HUES6 (cell line): ENCODE data around the gene GADD45A.
A peak's percentile ranks its signal among the peaks of the same experiment; 100 is the strongest.

ENCODE experiments used
- H3K27ac ChIP-seq: 2 replicates; pipeline ENCODE4 v1.7.0; 2013; ENCODE audit warnings: low read depth, mild to moderate bottlenecking, low read length, inconsistent platforms
- H3K27me3 ChIP-seq: 2 replicates; pipeline ENCODE4 v1.6.1; 2013; ENCODE audit warnings: low read length; ENCODE audit not compliant: control insufficient read depth, insufficient read depth
- H3K36me3 ChIP-seq: 2 replicates; pipeline ENCODE4 v1.6.1; 2013; ENCODE audit warnings: low read length; ENCODE audit not compliant: control insufficient read depth, insufficient read depth
- H3K4me1 ChIP-seq: 2 replicates; pipeline ENCODE4 v1.6.1; 2013; ENCODE audit warnings: low read length; ENCODE audit not compliant: control insufficient read depth, insufficient read depth
- H3K4me3 ChIP-seq: 2 replicates; pipeline ENCODE4 v1.5.1; 2013; ENCODE audit warnings: low read depth, low read length
- H3K9ac ChIP-seq: one replicate; pipeline ENCODE4 v1.6.1; 2013; ENCODE audit warnings: mild to moderate bottlenecking, low read length
- H3K9me3 ChIP-seq: 2 replicates; pipeline ENCODE4 v1.6.1; 2013; ENCODE audit warnings: low read depth, low read length; ENCODE audit not compliant: control insufficient read depth, insufficient read depth

GADD45A gene

DNA sequence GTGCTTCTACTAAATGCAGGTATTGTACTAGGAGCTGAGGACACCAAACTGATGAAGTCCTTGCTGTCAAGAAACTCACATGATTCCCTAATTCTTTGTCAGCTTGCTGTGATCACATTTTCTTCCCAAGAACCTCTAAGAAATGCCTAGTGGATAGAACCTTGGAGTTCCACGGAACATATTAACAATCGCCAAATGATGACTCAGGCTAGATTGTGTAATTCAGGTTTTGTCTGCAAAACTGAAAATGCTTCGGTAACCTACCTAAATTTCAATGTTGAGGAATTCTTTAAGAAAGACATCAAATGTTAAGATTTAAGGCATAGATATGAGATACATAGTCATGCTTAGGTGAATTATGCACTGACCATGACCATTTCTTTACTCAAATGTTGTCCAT, 1.7 kb upstream of the GADD45A start:
- Histone ChIP-seq H3K27me3 (no peaks in the 10 kb centered on the region), H3K9me3 (no peaks in the 10 kb centered on the region), H3K4me1 (peaks cover 21% of the 10 kb centered on the region), H3K27ac (no peak overlapping the region), H3K4me3 (no peak overlapping the region), H3K36me3 (peaks cover 22% of the 10 kb centered on the region), H3K9ac (no peak overlapping the region)

DNA sequence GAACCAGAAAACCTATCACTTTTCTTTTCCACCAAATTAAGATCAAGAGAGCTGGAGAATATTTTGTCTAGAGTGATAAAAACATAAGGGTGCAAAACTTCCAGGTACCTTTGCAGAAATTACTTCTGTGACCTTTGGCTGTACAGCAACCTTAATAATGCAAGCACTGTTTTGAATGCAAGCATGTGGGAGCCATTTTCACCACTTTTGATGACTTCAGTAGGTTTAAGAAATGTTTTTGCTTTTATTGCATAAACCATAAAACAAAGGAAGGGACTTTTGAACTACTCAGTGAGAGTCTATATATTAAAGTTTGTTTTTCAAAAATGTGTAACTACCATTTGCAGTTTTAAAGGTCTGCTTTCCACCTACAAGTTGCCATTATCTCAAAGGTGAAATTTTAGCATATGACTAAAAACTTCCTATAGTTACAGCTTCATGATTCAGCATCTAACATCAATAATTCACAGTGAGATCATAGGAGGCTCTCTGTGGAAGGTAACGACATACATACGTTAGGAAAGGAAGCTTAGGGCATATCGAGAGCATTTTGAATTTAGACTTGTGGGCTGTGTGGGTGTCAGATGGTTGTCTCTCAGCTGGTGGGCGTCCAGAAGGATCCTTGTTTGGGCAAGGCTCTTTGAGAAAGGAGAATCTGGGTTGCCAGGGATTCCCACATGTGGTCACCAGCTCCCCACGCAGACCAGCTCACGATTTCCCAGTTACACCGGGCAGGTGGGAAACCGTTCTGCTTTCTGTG, 1.1 kb upstream of the GADD45A start:
- Histone ChIP-seq H3K27ac (no peak overlapping the region), H3K9me3 (no peaks in the 10 kb centered on the region), H3K36me3 (peaks cover 27% of the 10 kb centered on the region), H3K4me1 (peaks cover 27% of the 10 kb centered on the region), H3K9ac (no peak overlapping the region), H3K27me3 (no peaks in the 10 kb centered on the region), H3K4me3 (peak overlapping the region; percentile 30; the same call in 1 of the 2 replicates)

DNA sequence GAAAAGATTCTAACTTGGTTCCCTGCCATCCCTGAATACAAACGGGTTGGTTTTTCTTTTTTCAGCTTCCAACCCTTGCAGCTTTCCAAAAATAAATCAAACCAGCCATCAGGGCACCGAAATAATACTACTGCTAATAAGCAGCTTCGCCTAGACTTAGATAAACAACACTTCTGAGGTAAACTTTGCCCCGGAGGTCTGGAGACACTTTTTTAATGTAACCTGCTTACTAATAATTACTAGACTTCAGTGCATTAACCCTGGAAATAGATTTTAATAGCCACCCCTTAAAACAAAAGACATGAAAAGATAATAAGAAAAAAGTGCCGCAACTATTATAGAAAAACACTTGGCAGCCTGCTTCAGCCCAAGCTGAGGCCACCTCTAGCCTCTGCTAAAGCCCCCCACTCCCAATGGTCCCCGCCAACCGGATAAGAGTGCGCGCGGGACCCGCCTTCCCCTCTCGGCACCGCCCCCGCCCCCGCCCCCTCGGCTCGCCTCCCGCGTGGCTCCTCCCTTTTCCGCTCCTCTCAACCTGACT, 405 bp upstream of the GADD45A start:
- H3K27ac ChIP-seq, result no peak overlapping the region
- H3K9ac ChIP-seq, result no peak overlapping the region
- peak overlapping the region; percentile 30 for H3K4me3 ChIP-seq
- peaks cover 27% of the 10 kb centered on the region for H3K4me1 ChIP-seq
- H3K9me3 ChIP-seq, result no peaks in the 10 kb centered on the region
- peaks cover 27% of the 10 kb centered on the region for H3K36me3 ChIP-seq
- H3K27me3 ChIP-seq, result no peaks in the 10 kb centered on the region

DNA sequence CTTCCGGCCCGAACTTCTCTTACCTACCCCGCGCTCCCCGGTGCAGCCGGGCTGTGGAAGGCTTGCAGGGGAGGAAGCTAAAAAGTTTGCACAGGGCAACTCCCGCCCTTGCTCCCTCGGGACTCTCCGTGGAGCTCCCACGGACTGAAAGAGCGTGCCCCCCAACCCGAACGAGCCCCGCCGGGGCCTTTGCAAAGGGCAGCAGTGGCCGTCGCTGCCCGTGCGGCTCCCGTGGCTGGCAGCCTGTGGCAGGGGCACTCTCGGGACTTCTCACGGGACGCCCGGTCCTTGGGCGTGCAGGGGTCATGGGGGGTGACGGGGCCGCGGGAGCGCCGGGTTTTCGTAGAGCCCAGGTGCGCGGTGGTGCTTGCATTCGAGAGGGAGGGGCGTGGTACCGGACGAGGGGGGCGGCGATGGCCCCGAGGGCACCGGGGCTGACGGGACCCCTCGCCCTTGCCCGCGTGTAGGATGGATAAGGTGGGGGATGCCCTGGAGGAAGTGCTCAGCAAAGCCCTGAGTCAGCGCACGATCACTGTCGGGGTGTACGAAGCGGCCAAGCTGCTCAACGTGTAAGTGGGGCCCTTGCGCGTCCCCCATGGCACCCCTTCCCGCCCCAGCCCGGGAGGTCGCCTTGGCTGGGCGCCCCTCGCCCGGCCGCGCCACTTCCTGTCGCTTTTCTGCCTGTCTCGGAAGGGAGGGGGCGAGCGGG, 711 bp downstream of the GADD45A start:
- Histone ChIP-seq H3K27ac (peak overlapping the region; percentile 93), H3K9me3 (no peaks in the 10 kb centered on the region), H3K36me3 (peaks cover 27% of the 10 kb centered on the region), H3K4me3 (peak overlapping the region; percentile 98), H3K4me1 (peaks cover 27% of the 10 kb centered on the region), H3K9ac (peak overlapping the region; percentile 94), H3K27me3 (no peaks in the 10 kb centered on the region)

DNA sequence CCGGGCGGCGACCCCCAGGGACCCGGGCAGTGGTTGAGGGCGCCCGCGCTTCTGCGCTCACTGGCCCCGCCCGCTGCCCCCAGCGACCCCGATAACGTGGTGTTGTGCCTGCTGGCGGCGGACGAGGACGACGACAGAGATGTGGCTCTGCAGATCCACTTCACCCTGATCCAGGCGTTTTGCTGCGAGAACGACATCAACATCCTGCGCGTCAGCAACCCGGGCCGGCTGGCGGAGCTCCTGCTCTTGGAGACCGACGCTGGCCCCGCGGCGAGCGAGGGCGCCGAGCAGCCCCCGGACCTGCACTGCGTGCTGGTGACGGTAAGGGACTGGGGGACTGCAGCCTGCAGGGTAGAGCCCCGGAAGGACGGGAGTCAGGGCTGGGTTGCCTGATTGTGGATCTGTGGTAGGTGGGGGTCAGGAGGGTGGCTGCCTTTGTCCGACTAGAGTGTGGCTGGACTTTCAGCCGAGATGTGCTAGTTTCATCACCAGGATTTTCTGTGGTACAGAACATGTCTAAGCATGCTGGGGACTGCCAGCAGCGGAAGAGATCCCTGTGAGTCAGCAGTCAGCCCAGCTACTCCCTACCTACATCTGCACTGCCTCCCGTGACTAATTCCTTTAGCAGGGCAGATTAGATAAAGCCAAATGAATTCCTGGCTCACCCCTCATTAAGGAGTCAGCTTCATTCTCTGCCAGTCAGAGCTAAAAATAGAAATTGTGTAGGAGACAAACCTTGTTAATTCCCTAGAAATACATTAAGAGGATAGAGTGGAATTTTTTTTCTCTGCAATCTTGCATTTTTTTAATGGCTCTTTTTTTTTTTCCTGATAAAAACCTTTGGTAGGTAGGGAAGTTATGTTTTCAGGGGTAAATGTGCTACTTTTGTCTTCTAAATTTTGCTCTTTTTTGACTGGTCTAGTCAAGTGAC, 1.5 kb downstream of the GADD45A start:
- Histone ChIP-seq H3K9me3 (no peaks in the 10 kb centered on the region), H3K27ac (peak overlapping the region; percentile 93), H3K9ac (peak overlapping the region; percentile 94), H3K27me3 (no peaks in the 10 kb centered on the region), H3K4me3 (peak overlapping the region; percentile 98), H3K36me3 (peaks cover 27% of the 10 kb centered on the region), H3K4me1 (peaks cover 27% of the 10 kb centered on the region)

DNA sequence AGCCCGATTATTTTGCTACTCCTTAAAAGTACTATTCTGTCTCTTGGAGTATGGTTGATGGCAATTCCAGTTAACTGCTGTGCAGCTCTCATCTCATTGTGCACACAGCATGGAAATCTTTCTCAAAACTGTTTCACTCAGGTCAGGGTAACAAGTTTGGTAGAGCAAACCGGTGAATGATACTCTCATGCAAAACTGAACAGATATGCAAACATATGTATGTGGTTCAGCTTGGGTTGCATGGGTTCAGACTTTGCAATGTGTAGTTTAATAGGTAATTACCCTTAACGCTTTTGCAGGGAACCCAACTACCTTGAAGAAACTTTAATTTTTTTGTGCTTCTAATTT, 2.2 kb downstream of the GADD45A start:
- Histone ChIP-seq H3K9ac (peak overlapping the region; percentile 94), H3K4me3 (peak overlapping the region; percentile 98), H3K27ac (peak overlapping the region; percentile 93; the same call in 1 of the 2 replicates), H3K27me3 (no peaks in the 10 kb centered on the region), H3K4me1 (peaks cover 27% of the 10 kb centered on the region), H3K9me3 (no peaks in the 10 kb centered on the region), H3K36me3 (peaks cover 27% of the 10 kb centered on the region)

DNA sequence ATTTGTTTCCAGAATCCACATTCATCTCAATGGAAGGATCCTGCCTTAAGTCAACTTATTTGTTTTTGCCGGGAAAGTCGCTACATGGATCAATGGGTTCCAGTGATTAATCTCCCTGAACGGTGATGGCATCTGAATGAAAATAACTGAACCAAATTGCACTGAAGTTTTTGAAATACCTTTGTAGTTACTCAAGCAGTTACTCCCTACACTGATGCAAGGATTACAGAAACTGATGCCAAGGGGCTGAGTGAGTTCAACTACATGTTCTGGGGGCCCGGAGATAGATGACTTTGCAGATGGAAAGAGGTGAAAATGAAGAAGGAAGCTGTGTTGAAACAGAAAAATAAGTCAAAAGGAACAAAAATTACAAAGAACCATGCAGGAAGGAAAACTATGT, 2.6 kb downstream of the GADD45A start:
- Histone ChIP-seq H3K36me3 (peaks cover 27% of the 10 kb centered on the region), H3K9ac (peak overlapping the region; percentile 8), H3K4me3 (peak overlapping the region; percentile 98; the same call in 1 of the 2 replicates), H3K9me3 (no peaks in the 10 kb centered on the region), H3K4me1 (peaks cover 27% of the 10 kb centered on the region), H3K27ac (no peak overlapping the region), H3K27me3 (no peaks in the 10 kb centered on the region)

DNA sequence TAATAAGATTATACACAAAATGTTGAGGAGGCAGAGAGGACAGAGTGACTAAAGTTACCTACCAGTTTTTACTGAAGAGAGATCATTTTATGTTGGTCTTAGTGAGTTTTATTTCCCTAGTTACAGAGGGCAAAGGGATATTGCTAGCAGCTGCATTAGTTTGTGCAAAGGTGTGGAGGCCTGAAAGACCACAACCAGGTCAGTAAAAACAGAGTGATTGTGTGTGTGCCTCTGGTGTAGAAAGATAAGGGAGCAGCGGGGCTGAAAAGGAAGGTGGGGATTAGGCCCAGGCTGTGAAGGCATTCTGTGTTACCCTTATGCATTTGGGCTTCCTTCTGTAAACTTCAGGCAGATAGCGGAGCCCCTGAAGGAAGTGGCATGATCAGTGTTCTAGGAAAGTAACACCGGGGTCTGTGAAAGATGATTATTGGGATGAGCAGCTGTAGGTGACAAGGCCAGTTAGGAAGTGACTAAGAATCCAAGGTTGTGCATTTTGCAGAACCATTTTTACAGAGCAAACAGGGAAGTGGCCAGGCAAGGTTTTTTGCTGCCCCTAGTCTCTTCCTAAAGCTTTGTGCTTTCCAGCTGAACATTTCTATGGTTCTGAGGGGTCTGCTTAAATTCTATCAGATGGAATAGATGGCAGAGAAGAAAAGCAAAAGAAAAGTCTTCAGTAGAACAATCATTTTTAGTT, 3.7 kb downstream of the GADD45A start:
- Histone ChIP-seq H3K4me1 (peaks cover 27% of the 10 kb centered on the region), H3K9me3 (no peaks in the 10 kb centered on the region), H3K27me3 (no peaks in the 10 kb centered on the region), H3K27ac (peak overlapping the region; percentile 31; the same call in 1 of the 2 replicates), H3K36me3 (peaks cover 27% of the 10 kb centered on the region), H3K9ac (no peak overlapping the region), H3K4me3 (no peak overlapping the region; the same call in 1 of the 2 replicates)

DNA sequence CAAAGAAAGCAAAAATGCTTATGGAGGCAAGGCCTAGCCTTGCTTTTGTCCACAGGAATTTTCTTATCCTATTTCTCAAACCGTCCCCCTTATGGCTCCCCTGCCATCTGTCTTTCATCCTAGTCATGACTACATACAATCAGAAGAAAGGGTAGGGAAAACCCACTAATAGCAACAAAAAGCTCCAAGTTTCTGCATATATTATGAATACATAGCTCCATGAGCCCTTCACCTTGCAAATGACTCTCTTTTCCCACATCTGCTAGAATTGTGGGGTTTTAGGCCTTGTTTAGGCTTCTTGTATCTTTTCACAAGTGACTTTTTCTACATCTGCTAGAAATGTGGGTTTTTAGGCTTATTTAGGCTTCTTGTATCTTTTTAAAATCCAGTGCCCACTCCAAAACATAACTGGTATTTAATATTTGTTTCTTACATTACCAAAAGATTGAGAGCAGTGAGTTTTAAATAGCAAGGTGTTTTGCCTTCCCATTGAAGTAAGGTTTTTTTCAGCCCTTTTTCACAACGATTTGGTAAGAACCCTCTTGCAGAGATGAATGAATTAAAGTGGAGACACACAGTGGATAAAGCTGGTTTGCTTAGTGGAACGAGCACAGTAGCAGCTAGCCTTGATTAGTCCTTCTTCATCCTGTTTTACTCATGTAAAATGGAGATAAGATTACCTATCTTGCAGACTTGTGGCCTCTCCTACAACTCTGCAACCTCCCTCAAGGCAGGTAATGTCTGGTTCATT, 4.4 kb downstream of the GADD45A start:
- Histone ChIP-seq H3K27me3 (no peaks in the 10 kb centered on the region), H3K27ac (no peak overlapping the region; the same call in 1 of the 2 replicates), H3K4me3 (no peak overlapping the region), H3K4me1 (peaks cover 22% of the 10 kb centered on the region), H3K9me3 (no peaks in the 10 kb centered on the region), H3K9ac (no peak overlapping the region), H3K36me3 (peaks cover 27% of the 10 kb centered on the region)

DNA sequence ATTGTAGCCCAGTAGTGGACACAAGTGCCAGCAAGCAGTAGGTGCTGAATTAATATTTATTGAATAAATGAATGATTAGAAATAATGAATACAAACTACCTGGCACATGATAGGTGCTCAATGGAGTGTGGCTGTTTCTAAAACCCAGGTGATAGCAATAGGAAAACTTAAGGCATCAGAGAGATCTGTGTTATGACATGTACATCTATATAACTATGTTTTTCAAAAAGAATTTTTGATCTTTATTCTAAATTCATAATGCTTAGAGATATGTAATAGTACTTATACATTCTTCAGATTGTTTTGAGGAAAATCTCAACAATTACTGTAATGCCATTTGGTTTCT, 5.0 kb downstream of the GADD45A start:
- no peak overlapping the region for H3K27ac ChIP-seq
- H3K4me3 ChIP-seq, result no peak overlapping the region

More for the DNA sequence above, 5.0 kb downstream of the GADD45A start:
- Histone ChIP-seq H3K4me1 (peaks cover 21% of the 10 kb centered on the region), H3K9ac (no peak overlapping the region), H3K36me3 (peaks cover 27% of the 10 kb centered on the region), H3K9me3 (no peaks in the 10 kb centered on the region), H3K27me3 (no peaks in the 10 kb centered on the region)
